GM12865 (cell line): ENCODE data around the gene ZNF497.

ENCODE experiments used
- DNase-seq: peaks from one replicate; pipeline ENCODE4 v3.0.0; 2010; ENCODE audit warnings: low read depth
- H3K4me3 ChIP-seq: 2 replicates; pipeline ENCODE4 v1.5.1; 2011; ENCODE audit warnings: mild to moderate bottlenecking, low read depth, low read length, control low read depth
- CTCF ChIP-seq: IDR thresholded peaks from 2 replicates; pipeline ENCODE4 v1.5.1; 2011; ENCODE audit warnings: low read length, control low read depth, low read depth, inconsistent platforms; ENCODE audit not compliant: insufficient read depth; ENCODE audit errors: missing control alignments

Gene ZNF497

GRCh38 chr19:58372311-58373133 lies 10.0 kb upstream of the ZNF497 start:
- H3K4me3 ChIP-seq, result no peak overlapping the region
- no peak for TF ChIP-seq CTCF
- DNase-seq, result no peak

DNA sequence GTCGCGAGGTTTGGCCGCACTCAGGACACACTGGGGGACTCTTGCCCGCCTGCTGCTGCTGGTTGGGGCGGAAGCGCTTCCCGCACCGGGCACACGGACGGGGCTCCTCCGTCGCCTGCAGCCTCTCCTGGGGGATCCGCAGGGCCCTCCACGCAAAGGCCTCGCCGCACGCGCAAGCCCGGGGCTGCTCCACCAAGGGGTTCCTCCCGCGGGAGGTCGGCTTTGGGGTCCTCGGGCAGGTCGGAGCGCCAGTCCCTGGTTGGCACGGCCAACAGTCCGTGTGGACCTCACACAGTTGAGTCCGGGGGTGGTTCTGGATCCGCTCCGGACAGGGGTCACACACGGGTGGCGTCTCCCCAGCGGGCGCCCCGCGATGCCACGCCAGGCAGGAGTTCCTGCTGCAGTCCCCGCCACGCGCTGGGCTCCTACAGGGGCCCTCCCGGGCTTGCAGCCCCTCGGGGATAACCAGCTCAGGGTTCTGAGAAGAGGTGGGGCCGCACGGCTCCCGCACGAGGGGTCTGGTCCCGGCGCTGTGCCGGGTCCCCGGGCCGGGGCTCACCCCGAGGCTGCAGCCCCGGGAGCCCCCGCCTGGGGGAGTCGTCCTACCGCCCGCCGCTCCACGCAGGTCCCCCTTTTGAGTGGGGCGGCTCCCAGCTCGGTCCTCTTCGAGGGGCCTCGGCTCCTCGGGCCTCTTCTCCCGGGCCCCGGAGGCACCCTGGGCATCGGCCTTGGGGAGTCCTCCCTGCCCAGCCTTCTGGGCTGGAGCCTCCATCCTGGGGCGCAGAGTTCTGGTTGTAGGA lies 6.2 kb upstream of the ZNF497 start:
- no peak for TF ChIP-seq CTCF
- H3K4me3 ChIP-seq, result no peak overlapping the region
- DNase-seq, result no peak

DNA sequence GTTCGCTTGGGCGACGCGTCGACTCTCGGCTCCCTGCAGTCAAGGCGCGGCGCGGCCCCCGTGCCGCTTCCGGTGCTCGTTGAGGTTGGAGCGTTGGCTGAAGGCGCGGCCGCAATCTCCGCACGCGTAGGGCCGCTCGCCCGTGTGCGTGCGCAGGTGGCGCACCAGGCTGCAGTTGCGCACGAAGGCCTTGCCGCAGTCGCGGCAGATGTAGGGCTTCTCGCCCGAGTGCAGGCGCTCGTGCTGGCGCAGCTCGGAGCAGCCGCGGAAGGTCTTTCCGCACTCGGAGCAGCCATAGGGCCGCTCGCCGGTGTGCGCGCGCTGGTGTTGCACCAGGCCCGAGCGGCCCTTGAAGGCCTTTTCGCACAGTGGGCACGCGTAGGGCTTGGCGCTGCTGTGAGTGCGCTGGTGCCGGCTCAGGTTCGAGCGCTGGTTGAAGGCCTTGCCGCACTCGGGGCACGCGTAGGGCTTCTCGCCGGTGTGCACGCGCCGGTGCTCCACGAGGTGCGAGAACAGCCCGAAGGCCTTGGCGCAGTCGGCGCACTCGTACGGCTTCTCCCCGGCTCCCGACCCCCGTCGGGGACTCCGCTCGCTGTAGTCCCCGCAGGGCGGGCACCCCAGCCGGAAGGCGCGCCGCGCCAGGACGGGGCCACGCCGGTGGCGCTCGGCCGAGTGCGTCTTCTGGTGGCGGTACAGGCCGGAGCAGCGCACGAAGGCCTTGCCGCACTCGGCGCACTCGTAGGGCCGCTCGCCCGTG lies 5.3 kb upstream of the ZNF497 start:
- H3K4me3 ChIP-seq, result no peak overlapping the region
- DNase-seq, result no peak
- TF ChIP-seq CTCF, result no peak

DNA sequence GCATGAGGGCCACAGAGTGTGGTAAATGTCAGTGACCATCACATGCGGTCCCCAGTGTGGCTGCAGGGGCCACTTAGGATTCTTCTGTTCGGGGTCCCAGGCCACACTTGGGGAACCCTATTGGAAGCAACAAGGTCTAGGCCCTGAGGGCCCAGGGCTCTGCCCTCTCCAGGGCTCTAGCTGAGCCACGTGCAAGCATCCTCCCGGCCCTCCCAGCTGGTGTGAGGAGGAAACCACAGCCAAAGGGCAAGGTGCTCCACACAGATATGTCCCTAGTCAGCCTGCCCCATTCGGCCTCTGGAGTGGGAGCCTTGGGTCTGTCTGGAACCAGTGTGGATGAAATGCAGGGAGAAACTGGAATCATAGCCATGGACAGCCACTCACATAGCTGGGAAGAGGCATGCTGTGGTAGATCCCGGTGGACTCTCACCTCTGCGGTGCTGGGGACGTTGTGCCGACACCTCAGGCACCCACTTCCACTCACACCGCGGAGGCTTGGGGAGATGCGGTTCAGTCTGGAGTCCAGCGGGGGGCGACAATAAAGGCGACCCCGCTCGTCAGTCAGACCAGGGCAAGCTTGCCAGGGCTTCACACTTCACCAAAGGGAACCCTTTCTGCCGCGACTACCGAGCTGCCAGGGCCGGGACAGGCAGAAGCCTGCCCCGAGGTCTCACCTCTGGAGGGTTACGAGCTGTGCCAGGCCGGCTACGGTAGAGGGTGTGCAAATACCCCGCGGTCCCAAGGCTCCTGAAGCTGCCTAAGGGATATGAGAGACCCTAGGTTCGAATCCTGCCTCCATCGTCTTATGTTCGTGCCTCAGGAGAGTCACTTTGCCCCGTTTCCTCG lies 4.3 kb upstream of the ZNF497 start:
- no peak overlapping the region for H3K4me3 ChIP-seq
- no peak for TF ChIP-seq CTCF
- DNase-seq, result no peak

- DNase-seq, result peak; percentile 46
- H3K4me3 ChIP-seq, result no peak overlapping the region
- no peak for TF ChIP-seq CTCF
Observed at GRCh38 chr19:58364146-58364545, 1.6 kb upstream of the ZNF497 start.

DNA sequence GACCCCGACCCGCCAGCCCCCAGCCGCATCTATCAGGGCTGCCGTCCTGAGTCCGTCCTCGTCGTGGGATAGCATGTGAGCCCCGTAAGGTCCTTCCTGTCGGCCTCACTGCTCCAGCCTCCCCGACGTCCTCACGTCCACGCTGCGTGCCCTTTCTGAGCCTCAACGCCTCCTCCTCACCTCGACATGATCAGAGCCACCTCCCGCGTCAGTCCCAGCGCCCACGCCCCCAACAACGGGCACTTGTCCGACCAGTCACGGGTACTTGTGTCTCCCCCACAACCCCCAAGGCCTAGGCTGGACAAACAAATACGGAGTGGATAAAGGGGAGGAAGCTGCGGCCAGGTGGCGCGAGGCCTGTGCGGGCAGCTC lies 665 bp downstream of the ZNF497 start:
- TF ChIP-seq CTCF, result no peak
- peak overlapping the region; percentile 84 for H3K4me3 ChIP-seq
- peak; percentile 87 for DNase-seq
